ENCODE measurements around the gene RAB9B. TPM values are rescaled to one million over a fixed set of nuclear protein-coding genes. Genes with fewer than 3 reads are reported as not detected.

Gene RAB9B
- total and polyA plus RNA-seq, 2 of the 13 experiments (the other 11 are each of a cell fraction or from before 2014, with no cell fraction given): 0.04 TPM; not detected in 1

GRCh38 chrX:103864886-103865534 is 33.0 kb upstream of the RAB9B start (continued):
- TF ChIP-seq TMF1 (CRISPR knock-in tag; IDR thresholded peaks at IDR 0.05; ENCODE audit: low read depth) (no peak), ZNF501 (CRISPR knock-in tag; IDR thresholded peaks at IDR 0.05) (no peak), SALL2 (CRISPR knock-in tag; IDR thresholded peaks at IDR 0.05) (no peak), PTBP1 (IDR thresholded peaks at IDR 0.05; ENCODE audit: low read depth, low read length, poor library complexity, severe bottlenecking) (no peak), ZNF577 (CRISPR knock-in tag; IDR thresholded peaks at IDR 0.05; ENCODE audit: borderline replicate concordance, low read depth) (no peak), ZNF333 (CRISPR knock-in tag; IDR thresholded peaks at IDR 0.05; ENCODE audit: borderline replicate concordance) (no peak)

GRCh38 chrX:103864149-103864548 is 32.1 kb upstream of the RAB9B start:
- H3K4me1 ChIP-seq (ENCODE audit: insufficient read depth, low read length): no peaks in the 10 kb centered on the region
- no peak for DNase-seq (ENCODE audit: low spot score)
- no peak overlapping the region for H2AFZ ChIP-seq (ENCODE audit: low read length)
- intact Hi-C loops (cut with micrococcal nuclease; ENCODE audit: unreplicated experiment) (no loop called here), in situ Hi-C loops (cut with HindIII; ENCODE audit: extremely low pct_ligation_motif_present, low pct_unique_long_range_greater_than_20kb) (no loop called here)
- no peaks in the 10 kb centered on the region for H3K9me3 ChIP-seq (ENCODE audit: low read length)
- H4K20me1 ChIP-seq (ENCODE audit: insufficient read depth, low read length): no peaks in the 10 kb centered on the region
- H3K27me3 ChIP-seq (ENCODE audit: control insufficient read depth in 1 of 2, insufficient read depth in 2 of 2, low read length in 2 of 2): no peaks in the 10 kb centered on the region
- CTCF ChIA-PET (ENCODE audit: low intra/inter-chr PET ratio, low total read pairs): no interaction called here
- no peak for TF ChIP-seq RORA (CRISPR knock-in tag; IDR thresholded peaks at IDR 0.05)
- no peak for TF ChIP-seq HOXA3 (CRISPR knock-in tag; IDR thresholded peaks at IDR 0.05)
- no peak for TF ChIP-seq HOXA9 (CRISPR knock-in tag; IDR thresholded peaks at IDR 0.05; ENCODE audit: borderline replicate concordance)
- no peak for TF ChIP-seq GATA4 (IDR thresholded peaks at IDR 0.05; ENCODE audit: borderline replicate concordance, low read depth)
- no peak for TF ChIP-seq ZFAT (CRISPR knock-in tag; conservative IDR thresholded peaks at IDR 0.05)
- no peak for FAIRE-seq
- WGBS (ENCODE audit: low lambda C conversion rate): 41% methylated on average over 3 of the region's 3 CpGs
- ATAC-seq: no peak
- BruUV-seq (replicated peaks): no TSS peak
- H3K27ac ChIP-seq (ENCODE audit: extremely low read length, insufficient read depth, low read length): no peak overlapping the region
- H3K36me3 ChIP-seq (replicated peaks in 1 of 2; ENCODE audit: control insufficient read depth in 1 of 2, insufficient read depth in 2 of 2, low read length in 2 of 2): no peaks in the 10 kb centered on the region
- H3K9ac ChIP-seq (ENCODE audit: insufficient read depth, low read depth, low read length): no peak overlapping the region
- no peaks in the 10 kb centered on the region for H3K79me2 ChIP-seq (ENCODE audit: insufficient read depth, low read length)
- H3K4me2 ChIP-seq (ENCODE audit: low read depth, low read length): no peak overlapping the region
- POLR2A ChIA-PET: no interaction called here
- H3K4me3 ChIP-seq (replicated peaks in 1 of 3; ENCODE audit: insufficient read depth in 1 of 3, low read depth in 2 of 3, low read length in 3 of 3): no peak overlapping the region
